HFF-Myc (cell line): ENCODE results near the gene PAPOLB.

Experiments
- DNase-seq: peaks from one replicate; pipeline ENCODE4 v3.0.0-alpha.2; 2011; ENCODE audit warnings: low read depth; ENCODE audit errors: extremely low read depth
- H3K4me3 ChIP-seq: replicated peaks from 2 replicates; pipeline ENCODE4 v1.5.1; 2011; ENCODE audit warnings: low read depth, mild to moderate bottlenecking, control low read depth, low read length
- CTCF ChIP-seq: IDR thresholded peaks from 2 replicates; pipeline ENCODE4 v1.5.1; 2012; ENCODE audit warnings: mild to moderate bottlenecking, low read depth, low read length, control low read depth; ENCODE audit errors: missing control alignments

The PAPOLB gene

GRCh38 chr7:4816419-4817080 lies 45.3 kb downstream of the PAPOLB start:
- no peak overlapping the region for H3K4me3 ChIP-seq
- no peak for DNase-seq
- no peak for TF ChIP-seq CTCF

- no peak for TF ChIP-seq CTCF
- DNase-seq: no peak
Measured at GRCh38 chr7:4815609-4816418, 46.0 kb downstream of the PAPOLB start.

GRCh38 chr7:4815121-4815520 lies 46.7 kb downstream of the PAPOLB start:
- TF ChIP-seq CTCF: no peak

More at GRCh38 chr7:4815609-4816418, 46.0 kb downstream of the PAPOLB start:
- H3K4me3 ChIP-seq: no peak overlapping the region

GRCh38 chr7:4814433-4814832 lies 47.4 kb downstream of the PAPOLB start:
- H3K4me3 ChIP-seq: no peak overlapping the region
- DNase-seq: no peak
- no peak for TF ChIP-seq CTCF

More at GRCh38 chr7:4815121-4815520, 46.7 kb downstream of the PAPOLB start:
- no peak overlapping the region for H3K4me3 ChIP-seq
- DNase-seq: no peak

GRCh38 chr7:4809666-4810065 lies 52.2 kb downstream of the PAPOLB start:
- no peak for TF ChIP-seq CTCF
- no peak for DNase-seq
- H3K4me3 ChIP-seq: no peak overlapping the region

- TF ChIP-seq CTCF: no peak
- no peak overlapping the region for H3K4me3 ChIP-seq
- DNase-seq: no peak
Measured at GRCh38 chr7:4809091-4809591, 52.7 kb downstream of the PAPOLB start.
